PFSK-1 (cell line): ENCODE data around the gene ORMDL2.

Experiments
- FOXP2 ChIP-seq: optimal IDR thresholded peaks from 2 replicates; pipeline ENCODE3; 2011; ENCODE audit warnings: borderline replicate concordance, control low read depth, inconsistent platforms; ENCODE audit not compliant: insufficient read depth; ENCODE audit errors: extremely low read length, extremely low read depth
- POLR2AphosphoS5 ChIP-seq: IDR thresholded peaks from 2 replicates; pipeline ENCODE4 v1.6.1; 2012; ENCODE audit warnings: low read depth, mild to moderate bottlenecking, control low read depth, low read length, moderate library complexity
- REST ChIP-seq, 2 experiments: IDR thresholded peaks; 2 replicates each; pipeline versions ENCODE4 v1.6.1 to v1.8.0; 2011 to 2012; ENCODE audit warnings: low read depth in 2 of 2, low read length in 2 of 2, control low read depth in 1 of 2, inconsistent platforms in 1 of 2, mild to moderate bottlenecking in 1 of 2, moderate library complexity in 1 of 2; ENCODE audit not compliant: insufficient read depth in 1 of 2
- SIN3A ChIP-seq: IDR thresholded peaks from 2 replicates; pipeline ENCODE4 v1.6.1; 2012; ENCODE audit warnings: mild to moderate bottlenecking, low read length, moderate library complexity, borderline replicate concordance; ENCODE audit not compliant: insufficient read depth
- TAF1 ChIP-seq: IDR thresholded peaks from 2 replicates; pipeline ENCODE4 v1.6.1; 2012; ENCODE audit warnings: low read length, control low read depth, borderline replicate concordance; ENCODE audit not compliant: insufficient read depth

Gene ORMDL2

GRCh38 chr12:55850893-55851292, 33.1 kb downstream of the ORMDL2 start:
- TF ChIP-seq REST (IDR thresholded peaks at IDR 0.05; ENCODE audit: insufficient read depth in 1 of 2, low read depth in 2 of 2, low read length in 2 of 2) (no peak), SIN3A (no peak)

GRCh38 chr12:55852740-55853139, 34.9 kb downstream of the ORMDL2 start:
- TF ChIP-seq FOXP2 (no peak), SIN3A (no peak), REST (IDR thresholded peaks at IDR 0.05; ENCODE audit: insufficient read depth in 1 of 2, low read depth in 2 of 2, low read length in 2 of 2) (no peak), POLR2AphosphoS5 (no peak), TAF1 (no peak)

- no peak for TF ChIP-seq FOXP2
- TF ChIP-seq TAF1 = no peak
- no peak for TF ChIP-seq REST (IDR thresholded peaks at IDR 0.05; ENCODE audit: insufficient read depth in 1 of 2, low read depth in 2 of 2, low read length in 2 of 2)
- no peak for TF ChIP-seq SIN3A
- no peak for TF ChIP-seq POLR2AphosphoS5
These were observed 43.6 kb downstream of the ORMDL2 start for GRCh38 chr12:55861396-55861795.

- no peak for TF ChIP-seq POLR2AphosphoS5
- no peak for TF ChIP-seq SIN3A
- TF ChIP-seq REST (IDR thresholded peaks at IDR 0.05; ENCODE audit: insufficient read depth in 1 of 2, low read depth in 2 of 2, low read length in 2 of 2) = no peak
- TF ChIP-seq TAF1 = no peak
- no peak for TF ChIP-seq FOXP2
These were observed 44.0 kb downstream of the ORMDL2 start for GRCh38 chr12:55861871-55862270.

GRCh38 chr12:55862286-55862685, 44.4 kb downstream of the ORMDL2 start:
- TF ChIP-seq POLR2AphosphoS5 (no peak), FOXP2 (no peak), REST (IDR thresholded peaks at IDR 0.05; ENCODE audit: insufficient read depth in 1 of 2, low read depth in 2 of 2, low read length in 2 of 2) (no peak), SIN3A (no peak), TAF1 (no peak)
